ENCODE results near the gene GAPDHS.

The GAPDHS gene

GRCh38 chr19:35556025-35556590 lies 22.9 kb downstream of the GAPDHS start:
- no peak for DNase-seq (ENCODE audit: low read depth in 2 of 2, low spot score in 1 of 2)

DNA sequence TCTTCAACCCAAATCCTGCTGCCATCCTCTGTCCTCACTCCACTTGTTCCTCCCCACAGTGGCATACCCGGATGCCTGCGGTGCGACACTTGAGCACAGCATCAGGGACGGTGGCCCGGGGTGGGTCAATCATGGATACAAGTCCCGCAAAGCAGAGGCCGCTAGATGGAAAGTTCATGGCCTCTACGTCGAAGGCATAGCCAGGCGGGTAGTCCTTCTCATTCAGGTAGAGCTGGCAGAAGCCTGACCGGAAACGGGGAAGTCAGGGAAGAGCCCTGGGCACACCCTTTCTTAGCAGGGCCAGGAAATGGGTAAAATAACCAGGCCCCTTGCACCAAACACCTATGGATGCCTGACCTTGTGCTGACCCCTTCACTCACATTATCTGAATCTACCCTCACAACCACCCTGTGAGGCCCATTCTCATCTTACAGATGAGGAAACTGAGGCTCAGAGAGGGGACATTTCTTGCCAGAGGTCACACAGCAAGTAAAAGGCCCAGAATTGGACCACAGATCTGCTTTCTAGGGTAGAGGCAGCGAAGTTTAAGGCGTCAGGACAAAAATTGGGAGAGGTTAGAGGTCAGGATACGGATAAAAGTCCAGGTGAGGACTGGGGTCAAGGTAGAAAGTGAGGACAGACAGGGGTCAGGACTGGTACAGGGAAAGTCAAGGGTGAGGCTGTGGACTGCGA lies 23.7 kb downstream of the GAPDHS start:
- DNase-seq (ENCODE audit: low read depth in 2 of 2, low spot score in 1 of 2): no peak

GRCh38 chr19:35557539-35558399 lies 24.5 kb downstream of the GAPDHS start:
- DNase-seq (ENCODE audit: low read depth in 2 of 2, low spot score in 1 of 2): no peak

GRCh38 chr19:35558400-35559280 lies 25.4 kb downstream of the GAPDHS start:
- no peak for DNase-seq (ENCODE audit: low read depth in 2 of 2, low spot score in 1 of 2)

DNA sequence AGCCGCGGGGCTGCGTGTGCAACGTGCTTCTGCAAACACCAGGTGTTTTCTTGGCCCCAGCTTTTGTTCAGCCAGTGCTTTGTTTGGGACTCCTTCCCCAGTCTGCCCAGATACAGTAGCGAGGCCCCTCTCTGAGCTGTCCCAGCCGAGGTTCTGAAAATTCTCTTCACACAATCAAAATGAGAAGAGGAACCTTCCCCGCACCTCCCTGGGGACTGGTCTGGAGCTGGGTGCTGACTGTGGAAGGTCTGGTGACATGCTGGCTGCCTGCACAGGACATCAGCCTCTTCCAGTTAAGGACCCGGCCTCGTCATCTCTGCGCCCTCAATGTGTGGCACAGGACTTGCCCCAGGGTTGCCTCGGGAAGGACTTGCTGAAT lies 26.0 kb downstream of the GAPDHS start:
- DNase-seq (ENCODE audit: low read depth in 2 of 2, low spot score in 1 of 2): no peak

GRCh38 chr19:35559781-35560180 lies 26.5 kb downstream of the GAPDHS start:
- DNase-seq (ENCODE audit: low read depth in 2 of 2, low spot score in 1 of 2): no peak

GRCh38 chr19:35560271-35560670 lies 27.0 kb downstream of the GAPDHS start:
- no peak for DNase-seq (ENCODE audit: low read depth in 2 of 2, low spot score in 1 of 2)

DNA sequence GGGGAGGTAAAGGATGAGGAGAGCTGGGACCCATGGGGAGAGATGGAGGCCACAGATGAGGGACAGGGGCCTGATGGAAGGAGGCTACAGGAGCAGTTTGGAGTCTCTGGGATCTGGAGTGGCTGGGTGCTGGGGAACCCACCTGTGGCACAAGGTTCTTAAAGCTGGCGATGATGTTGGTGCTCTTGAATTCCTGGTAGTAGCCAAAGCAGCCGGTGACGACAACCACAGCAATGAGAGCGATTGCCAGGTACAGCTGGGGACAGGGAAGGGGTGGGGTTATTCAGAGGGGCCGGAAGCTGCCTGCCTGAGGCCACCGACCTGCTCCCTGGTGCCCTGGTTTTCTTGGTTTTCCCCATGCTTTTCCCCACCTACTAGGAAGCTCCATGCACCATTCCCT lies 27.4 kb downstream of the GAPDHS start:
- no peak for DNase-seq (ENCODE audit: low read depth in 2 of 2, low spot score in 1 of 2)

GRCh38 chr19:35561436-35561835 lies 28.2 kb downstream of the GAPDHS start:
- no peak for DNase-seq (ENCODE audit: low read depth in 2 of 2, low spot score in 1 of 2)

DNA sequence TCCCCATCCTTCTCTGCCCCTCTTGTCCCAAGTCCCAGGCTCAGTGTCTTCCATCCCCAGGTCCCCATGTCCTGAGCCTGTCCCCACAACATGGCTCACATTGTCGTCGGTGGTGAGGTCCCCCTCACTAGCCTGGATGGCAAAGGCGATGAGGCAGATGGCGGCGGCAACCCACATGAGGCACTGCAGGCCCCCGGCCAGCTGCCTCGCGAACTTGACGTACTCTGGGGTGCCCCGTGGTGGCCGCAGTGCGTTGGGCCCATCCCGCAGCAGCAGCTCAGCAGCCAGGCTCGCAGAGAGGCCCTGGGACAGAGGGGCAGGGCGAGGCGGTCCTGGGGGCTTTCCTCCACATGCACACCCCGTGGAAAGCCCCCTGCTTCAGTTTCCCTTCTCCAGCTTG lies 29.1 kb downstream of the GAPDHS start:
- DNase-seq (ENCODE audit: low read depth in 2 of 2, low spot score in 1 of 2): no peak

DNA sequence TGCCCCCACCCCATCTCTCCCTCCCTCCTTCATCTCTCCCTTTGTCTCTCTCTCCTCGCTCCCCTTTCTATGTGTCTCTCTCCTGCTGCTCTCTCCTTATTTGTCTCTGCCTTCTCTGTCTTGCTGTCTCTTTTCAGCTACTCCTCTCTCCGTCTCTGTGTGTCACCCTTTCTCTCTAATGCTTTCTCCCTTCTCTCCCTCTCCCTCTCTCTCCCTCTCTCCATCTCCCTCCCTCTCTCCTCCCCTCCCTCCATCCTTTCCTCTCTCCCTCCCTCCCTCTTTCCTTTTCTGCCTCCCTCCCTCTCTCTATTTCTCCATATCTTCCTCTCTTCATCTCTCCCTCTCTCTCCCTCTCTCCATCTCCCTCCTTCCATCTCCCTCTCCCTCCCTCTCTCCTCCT lies 29.5 kb downstream of the GAPDHS start:
- DNase-seq (ENCODE audit: low read depth in 2 of 2, low spot score in 1 of 2): no peak

- DNase-seq (ENCODE audit: low read depth in 2 of 2, low spot score in 1 of 2): no peak
Measured at GRCh38 chr19:35563207-35563829, 30.1 kb downstream of the GAPDHS start, which contains the start of gene ATP4A. Gene ATP4A, minus strand, starts transcription at chr19:35563658. Its CDS starts 29 bp downstream, at chr19:35563629.

DNA sequence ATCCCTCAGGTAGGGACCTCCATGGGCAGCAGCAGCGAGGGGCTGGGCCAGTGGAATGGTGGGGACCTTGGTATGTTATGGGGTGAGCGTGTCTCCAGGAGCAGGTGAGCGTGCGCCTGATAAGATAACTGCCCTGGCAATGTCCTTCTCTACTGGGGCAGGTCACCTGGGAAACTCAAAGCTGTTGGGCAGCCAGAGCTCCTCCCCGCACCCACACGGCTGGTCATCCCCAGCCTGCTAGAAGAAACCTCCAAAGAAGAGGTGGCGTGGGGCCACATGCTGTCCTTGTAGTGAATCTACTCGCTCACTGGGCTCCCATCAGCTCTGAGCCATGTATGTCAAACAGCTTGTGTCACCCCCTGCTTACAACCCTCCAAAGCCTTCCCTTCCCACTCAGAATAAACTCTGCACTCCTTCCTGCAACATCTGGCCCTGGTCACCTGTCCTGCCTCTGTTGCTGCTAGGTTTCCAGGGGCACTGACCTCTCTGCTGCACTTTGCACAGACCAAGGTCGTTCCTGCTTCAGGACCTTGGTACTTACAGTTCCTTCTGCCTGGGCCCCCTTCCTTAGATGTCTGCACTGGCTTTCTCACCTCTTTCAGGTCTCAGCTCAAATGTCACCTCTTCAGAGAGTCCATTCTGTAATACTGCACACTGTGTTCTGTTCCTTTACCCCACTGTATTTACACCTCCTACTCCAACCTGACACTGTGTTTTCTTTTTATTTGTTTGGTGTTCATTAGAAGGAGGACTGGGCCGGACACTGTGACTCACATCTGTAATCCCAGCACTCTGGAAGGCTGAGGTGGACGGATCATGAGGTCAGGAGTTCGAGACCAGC lies 32.0 kb downstream of the GAPDHS start:
- no peak for DNase-seq (ENCODE audit: low read depth in 2 of 2, low spot score in 1 of 2)

DNA sequence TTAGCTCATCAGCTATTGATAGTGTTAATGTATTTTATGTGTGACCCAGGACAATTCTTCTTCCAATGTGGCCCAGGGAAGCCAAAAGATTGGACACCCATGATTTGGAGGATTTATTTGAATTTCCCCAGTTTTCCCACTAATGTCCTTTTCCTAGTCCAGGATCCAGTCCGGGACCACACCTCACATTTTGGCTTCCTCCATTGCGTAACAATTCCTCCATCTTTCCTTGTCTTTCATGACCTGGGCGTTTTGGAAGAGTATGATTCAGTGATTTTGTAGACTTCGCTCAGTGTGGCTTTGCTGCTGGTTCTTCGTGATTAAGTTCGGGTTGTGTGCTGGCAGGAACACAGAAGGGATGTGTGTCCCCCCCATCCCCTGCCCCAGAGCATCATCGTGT lies 33.5 kb downstream of the GAPDHS start:
- DNase-seq (ENCODE audit: low read depth in 2 of 2, low spot score in 1 of 2): no peak

GRCh38 chr19:35569281-35569781 lies 36.1 kb downstream of the GAPDHS start:
- no peak for DNase-seq (ENCODE audit: low read depth in 2 of 2, low spot score in 1 of 2)

- no peak for DNase-seq (ENCODE audit: low read depth in 2 of 2, low spot score in 1 of 2)
Measured at GRCh38 chr19:35571406-35571965, 38.2 kb downstream of the GAPDHS start.

GRCh38 chr19:35577918-35578317 lies 44.7 kb downstream of the GAPDHS start:
- no peak for DNase-seq (ENCODE audit: low read depth in 2 of 2, low spot score in 1 of 2)

GRCh38 chr19:35578707-35579106 lies 45.5 kb downstream of the GAPDHS start:
- no peak for DNase-seq (ENCODE audit: low read depth in 2 of 2, low spot score in 1 of 2)

DNA sequence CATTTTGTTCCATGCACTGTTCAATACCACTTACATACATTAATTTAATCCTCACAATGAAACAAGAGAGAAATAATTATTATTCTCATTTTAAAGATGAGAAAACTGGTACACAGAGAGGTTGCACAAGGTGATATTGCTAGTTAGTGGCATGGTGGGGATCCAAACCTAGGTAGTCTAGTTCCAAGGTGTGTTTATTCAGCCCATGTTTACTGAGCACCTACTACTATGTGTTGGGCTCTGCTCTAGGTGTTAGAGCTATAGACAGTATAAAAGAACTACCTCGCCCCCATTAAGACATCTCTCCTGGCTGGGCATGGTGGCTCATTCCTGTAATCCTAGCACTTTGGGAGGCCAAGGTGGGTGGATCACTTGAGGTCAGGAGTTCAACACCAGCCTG lies 49.5 kb downstream of the GAPDHS start:
- no peak for DNase-seq (ENCODE audit: low read depth in 2 of 2, low spot score in 1 of 2)
